GM12865 (cell line): ENCODE measurements around the gene GSTM5.

ENCODE experiments used
- DNase-seq: peaks from one replicate; pipeline ENCODE4 v3.0.0; 2010; ENCODE audit warnings: low read depth
- H3K4me3 ChIP-seq: 2 replicates; pipeline ENCODE4 v1.5.1; 2011; ENCODE audit warnings: mild to moderate bottlenecking, low read depth, low read length, control low read depth
- CTCF ChIP-seq: IDR thresholded peaks from 2 replicates; pipeline ENCODE4 v1.5.1; 2011; ENCODE audit warnings: low read length, control low read depth, low read depth, inconsistent platforms; ENCODE audit not compliant: insufficient read depth; ENCODE audit errors: missing control alignments

Gene GSTM5

GRCh38 chr1:109721042-109721441 is 9.0 kb downstream of the GSTM5 start:
- H3K4me3 ChIP-seq: no peak overlapping the region
- TF ChIP-seq CTCF: no peak
- DNase-seq: no peak

GRCh38 chr1:109721971-109722370 is 9.9 kb downstream of the GSTM5 start:
- TF ChIP-seq CTCF: no peak
- no peak overlapping the region for H3K4me3 ChIP-seq
- DNase-seq: no peak

- TF ChIP-seq CTCF: no peak
Measured at GRCh38 chr1:109722908-109723691, 11.0 kb downstream of the GSTM5 start.

GRCh38 chr1:109724933-109725332 is 12.9 kb downstream of the GSTM5 start:
- no peak overlapping the region for H3K4me3 ChIP-seq
- TF ChIP-seq CTCF: no peak
- DNase-seq: no peak

More at GRCh38 chr1:109722908-109723691, 11.0 kb downstream of the GSTM5 start:
- DNase-seq: no peak
- H3K4me3 ChIP-seq: no peak overlapping the region

GRCh38 chr1:109725510-109725909 is 13.5 kb downstream of the GSTM5 start:
- TF ChIP-seq CTCF: no peak
- no peak for DNase-seq
- H3K4me3 ChIP-seq: no peak overlapping the region

- H3K4me3 ChIP-seq: no peak overlapping the region
- TF ChIP-seq CTCF: no peak
- no peak for DNase-seq
Measured at GRCh38 chr1:109726007-109726406, 14.0 kb downstream of the GSTM5 start.
